Thyroid gland (tissue), 4 donors: ENCODE measurements around the gene OR2T8.

Source experiments
- POLR2A ChIP-seq, 2 donors: fragments of 450-650 bp; IDR thresholded peaks; one replicate each; pipeline ENCODE4 v1.6.1; 2017; ENCODE audit warnings: antibody characterized with exemption in 2 of 2, mild to moderate bottlenecking in 2 of 2, moderate library complexity in 1 of 2
- TF ChIP-seq, protein P1 (sequence below), 6 experiments: fragments of 200-600 bp in 3 of 6; fragments of 450-650 bp in 3 of 6; sonication (generic) in 3 of 6; IDR thresholded peaks; one replicate each; pipeline ENCODE4 v1.5.1; 2016 to 2019; ENCODE audit warnings: antibody characterized with exemption in 6 of 6, mild to moderate bottlenecking in 2 of 6, inconsistent platforms in 1 of 6, moderate library complexity in 1 of 6

- TF ChIP-seq, protein P1, sequence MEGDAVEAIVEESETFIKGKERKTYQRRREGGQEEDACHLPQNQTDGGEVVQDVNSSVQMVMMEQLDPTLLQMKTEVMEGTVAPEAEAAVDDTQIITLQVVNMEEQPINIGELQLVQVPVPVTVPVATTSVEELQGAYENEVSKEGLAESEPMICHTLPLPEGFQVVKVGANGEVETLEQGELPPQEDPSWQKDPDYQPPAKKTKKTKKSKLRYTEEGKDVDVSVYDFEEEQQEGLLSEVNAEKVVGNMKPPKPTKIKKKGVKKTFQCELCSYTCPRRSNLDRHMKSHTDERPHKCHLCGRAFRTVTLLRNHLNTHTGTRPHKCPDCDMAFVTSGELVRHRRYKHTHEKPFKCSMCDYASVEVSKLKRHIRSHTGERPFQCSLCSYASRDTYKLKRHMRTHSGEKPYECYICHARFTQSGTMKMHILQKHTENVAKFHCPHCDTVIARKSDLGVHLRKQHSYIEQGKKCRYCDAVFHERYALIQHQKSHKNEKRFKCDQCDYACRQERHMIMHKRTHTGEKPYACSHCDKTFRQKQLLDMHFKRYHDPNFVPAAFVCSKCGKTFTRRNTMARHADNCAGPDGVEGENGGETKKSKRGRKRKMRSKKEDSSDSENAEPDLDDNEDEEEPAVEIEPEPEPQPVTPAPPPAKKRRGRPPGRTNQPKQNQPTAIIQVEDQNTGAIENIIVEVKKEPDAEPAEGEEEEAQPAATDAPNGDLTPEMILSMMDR (IDR thresholded peaks at IDR 0.05), result no peak
- TF ChIP-seq POLR2A (IDR thresholded peaks at IDR 0.05), result no peak
Measured at GRCh38 chr1:247919952-247920351, at the start of gene OR2T8.
